PFSK-1 (cell line): ENCODE measurements around the gene ZNF277.

ENCODE experiments used
- FOXP2 ChIP-seq: optimal IDR thresholded peaks from 2 replicates; pipeline ENCODE3; 2011; ENCODE audit warnings: borderline replicate concordance, control low read depth, inconsistent platforms; ENCODE audit not compliant: insufficient read depth; ENCODE audit errors: extremely low read length, extremely low read depth
- POLR2AphosphoS5 ChIP-seq: IDR thresholded peaks from 2 replicates; pipeline ENCODE4 v1.6.1; 2012; ENCODE audit warnings: low read depth, mild to moderate bottlenecking, control low read depth, low read length, moderate library complexity
- SIN3A ChIP-seq: IDR thresholded peaks from 2 replicates; pipeline ENCODE4 v1.6.1; 2012; ENCODE audit warnings: mild to moderate bottlenecking, low read length, moderate library complexity, borderline replicate concordance; ENCODE audit not compliant: insufficient read depth
- TAF1 ChIP-seq: IDR thresholded peaks from 2 replicates; pipeline ENCODE4 v1.6.1; 2012; ENCODE audit warnings: low read length, control low read depth, borderline replicate concordance; ENCODE audit not compliant: insufficient read depth
- TF ChIP-seq, protein P1 (sequence below), 2 experiments: IDR thresholded peaks; 2 replicates each; pipeline versions ENCODE4 v1.6.1 to v1.8.0; 2011 to 2012; ENCODE audit warnings: low read depth in 2 of 2, low read length in 2 of 2, control low read depth in 1 of 2, inconsistent platforms in 1 of 2, mild to moderate bottlenecking in 1 of 2, moderate library complexity in 1 of 2; ENCODE audit not compliant: insufficient read depth in 1 of 2

The ZNF277 gene

DNA sequence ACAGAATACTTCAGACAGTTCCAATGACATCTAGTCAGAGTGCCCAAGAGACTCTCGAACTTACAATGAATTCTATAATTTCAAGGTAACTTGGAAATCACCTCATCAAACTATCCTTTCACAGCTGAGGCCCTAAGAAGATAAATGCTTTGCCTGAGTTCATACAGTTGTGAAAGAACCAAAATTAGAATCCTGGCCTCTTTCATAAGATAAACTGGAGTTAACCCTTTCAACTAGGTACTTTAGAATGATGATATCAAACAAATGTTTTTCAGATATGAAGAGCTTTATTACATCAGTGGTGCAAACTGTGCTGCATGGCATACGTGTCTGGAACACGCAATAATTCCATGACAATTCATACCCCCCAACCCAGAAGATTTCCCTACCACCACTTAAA, 18.2 kb upstream of the ZNF277 start:
- TF ChIP-seq TAF1, result no peak
- no peak for TF ChIP-seq POLR2AphosphoS5
- TF ChIP-seq SIN3A, result no peak
- TF ChIP-seq FOXP2, result no peak
- TF ChIP-seq, protein P1, sequence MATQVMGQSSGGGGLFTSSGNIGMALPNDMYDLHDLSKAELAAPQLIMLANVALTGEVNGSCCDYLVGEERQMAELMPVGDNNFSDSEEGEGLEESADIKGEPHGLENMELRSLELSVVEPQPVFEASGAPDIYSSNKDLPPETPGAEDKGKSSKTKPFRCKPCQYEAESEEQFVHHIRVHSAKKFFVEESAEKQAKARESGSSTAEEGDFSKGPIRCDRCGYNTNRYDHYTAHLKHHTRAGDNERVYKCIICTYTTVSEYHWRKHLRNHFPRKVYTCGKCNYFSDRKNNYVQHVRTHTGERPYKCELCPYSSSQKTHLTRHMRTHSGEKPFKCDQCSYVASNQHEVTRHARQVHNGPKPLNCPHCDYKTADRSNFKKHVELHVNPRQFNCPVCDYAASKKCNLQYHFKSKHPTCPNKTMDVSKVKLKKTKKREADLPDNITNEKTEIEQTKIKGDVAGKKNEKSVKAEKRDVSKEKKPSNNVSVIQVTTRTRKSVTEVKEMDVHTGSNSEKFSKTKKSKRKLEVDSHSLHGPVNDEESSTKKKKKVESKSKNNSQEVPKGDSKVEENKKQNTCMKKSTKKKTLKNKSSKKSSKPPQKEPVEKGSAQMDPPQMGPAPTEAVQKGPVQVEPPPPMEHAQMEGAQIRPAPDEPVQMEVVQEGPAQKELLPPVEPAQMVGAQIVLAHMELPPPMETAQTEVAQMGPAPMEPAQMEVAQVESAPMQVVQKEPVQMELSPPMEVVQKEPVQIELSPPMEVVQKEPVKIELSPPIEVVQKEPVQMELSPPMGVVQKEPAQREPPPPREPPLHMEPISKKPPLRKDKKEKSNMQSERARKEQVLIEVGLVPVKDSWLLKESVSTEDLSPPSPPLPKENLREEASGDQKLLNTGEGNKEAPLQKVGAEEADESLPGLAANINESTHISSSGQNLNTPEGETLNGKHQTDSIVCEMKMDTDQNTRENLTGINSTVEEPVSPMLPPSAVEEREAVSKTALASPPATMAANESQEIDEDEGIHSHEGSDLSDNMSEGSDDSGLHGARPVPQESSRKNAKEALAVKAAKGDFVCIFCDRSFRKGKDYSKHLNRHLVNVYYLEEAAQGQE (IDR thresholded peaks at IDR 0.05; ENCODE audit: insufficient read depth in 1 of 2, low read depth in 2 of 2, low read length in 2 of 2), result no peak

DNA sequence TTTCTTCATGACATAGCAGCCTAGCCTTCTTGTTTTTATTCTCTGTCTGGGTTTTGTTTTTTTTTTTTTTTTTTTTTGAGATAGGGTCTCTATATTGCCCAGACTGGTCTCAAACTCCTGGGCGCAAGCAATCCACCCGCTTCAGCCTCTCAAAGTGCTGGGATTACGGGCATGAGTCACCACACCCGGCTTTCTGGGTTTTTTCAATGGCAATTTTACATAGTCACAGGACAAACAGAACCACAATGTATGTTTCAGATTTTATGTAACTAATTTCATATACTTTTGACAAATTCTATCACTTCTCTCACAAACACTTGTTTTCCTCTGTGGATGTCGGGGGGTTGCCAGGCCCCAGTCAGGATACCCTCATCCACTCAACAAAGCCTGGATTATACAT, 16.8 kb upstream of the ZNF277 start:
- TF ChIP-seq POLR2AphosphoS5 (no peak), FOXP2 (no peak), SIN3A (no peak), TAF1 (no peak)
- TF ChIP-seq, protein P1 (IDR thresholded peaks at IDR 0.05; ENCODE audit: insufficient read depth in 1 of 2, low read depth in 2 of 2, low read length in 2 of 2), result no peak

DNA sequence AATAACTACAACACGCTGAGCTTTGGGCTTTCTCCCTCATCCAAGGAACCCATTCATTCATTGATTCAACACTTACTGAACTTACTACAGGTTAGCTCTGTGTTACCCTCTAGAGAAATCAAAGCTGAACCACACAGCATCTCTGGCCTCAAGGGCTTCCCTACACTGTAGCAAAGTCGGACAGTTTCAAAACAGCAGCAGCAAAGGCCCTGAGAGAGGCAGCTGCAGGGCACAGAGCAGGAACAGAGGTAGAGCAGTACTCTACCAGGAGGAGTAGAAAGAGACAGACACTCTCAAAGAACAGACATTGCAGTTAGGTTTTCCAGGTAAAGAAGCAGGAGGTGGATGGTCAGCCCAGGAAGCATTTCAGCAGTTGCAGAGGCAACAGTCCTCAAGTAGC, 16.4 kb upstream of the ZNF277 start:
- no peak for TF ChIP-seq POLR2AphosphoS5
- TF ChIP-seq FOXP2, result no peak

DNA sequence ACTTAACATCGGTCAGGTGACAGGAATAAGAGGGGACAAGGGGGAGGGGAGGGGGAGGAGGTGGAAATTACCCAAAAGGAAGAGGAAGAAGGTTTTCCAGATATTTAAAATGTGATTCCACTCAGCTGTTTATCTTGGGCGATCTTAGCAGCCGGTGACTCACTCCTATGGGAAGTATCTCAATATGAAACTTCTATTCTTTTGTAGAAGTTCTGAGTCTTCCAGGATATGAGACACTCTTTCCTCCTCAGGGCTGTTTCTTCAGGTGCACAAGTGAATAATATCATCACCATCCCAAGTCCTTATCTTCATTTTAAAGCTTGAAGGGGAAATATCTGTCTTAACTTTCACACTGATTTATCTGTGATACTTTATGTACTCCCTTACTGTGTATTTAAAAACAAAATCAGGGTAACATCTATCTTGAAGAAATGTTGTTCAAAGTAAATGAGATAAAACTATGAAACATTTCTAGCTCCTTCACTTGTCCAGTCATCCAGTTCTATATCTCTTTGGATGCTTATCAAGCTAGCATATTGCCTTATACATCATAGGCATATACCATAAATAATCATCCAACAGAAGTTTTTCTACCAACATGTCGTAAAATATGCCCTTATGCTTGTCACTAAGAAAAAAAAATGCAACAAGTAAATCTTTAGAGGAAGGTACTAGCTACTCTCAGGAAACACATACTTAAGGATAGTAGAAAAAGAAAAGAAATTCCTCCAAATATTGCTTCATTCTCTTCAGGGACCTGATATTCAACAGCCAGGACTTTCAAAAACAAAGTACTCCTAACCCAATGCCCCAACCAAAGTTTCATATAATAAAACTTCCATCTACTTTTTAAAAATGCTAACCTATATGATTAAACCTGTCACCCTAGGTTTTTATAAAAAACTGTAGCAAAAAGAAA, 14.0 kb upstream of the ZNF277 start:
- TF ChIP-seq SIN3A (peak; percentile 34; the same call in 1 of the 2 replicates), FOXP2 (no peak), POLR2AphosphoS5 (peak; percentile 49; the same call in 1 of the 2 replicates), TAF1 (0 out of 2 replicates have a peak, but pooled peaks have one; percentile 16)
- TF ChIP-seq, protein P1 (IDR thresholded peaks at IDR 0.05; ENCODE audit: insufficient read depth in 1 of 2, low read depth in 2 of 2, low read length in 2 of 2), result 0 out of 4 replicates have a peak, but pooled peaks of 1 of the 2 experiments have one; percentile 21

DNA sequence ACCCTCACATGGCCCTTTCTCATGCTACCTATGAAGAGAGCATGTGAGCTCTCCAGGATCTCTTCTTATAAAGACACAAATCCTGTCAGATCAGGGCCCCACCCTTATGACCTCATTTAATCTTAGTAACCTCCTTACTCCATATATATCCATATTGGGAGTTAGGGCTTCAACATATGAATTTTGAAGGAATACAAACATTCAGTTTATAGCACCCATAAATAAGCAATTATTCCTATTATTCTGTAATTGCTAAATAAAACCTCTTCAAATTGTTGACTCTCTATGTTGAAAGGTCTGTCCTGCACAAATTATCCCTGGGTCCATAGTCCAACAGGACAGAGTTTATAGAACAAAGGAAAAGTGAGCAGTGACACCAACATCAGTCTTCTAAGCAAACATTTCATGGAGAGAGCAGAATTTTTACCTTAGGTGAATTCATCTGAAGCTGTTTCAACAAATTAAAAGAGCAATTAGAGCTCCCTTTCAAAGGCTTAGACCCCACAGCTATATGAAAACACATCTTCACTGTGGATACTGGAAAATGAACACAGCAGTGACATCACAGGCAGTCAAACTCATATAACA, 12.5 kb upstream of the ZNF277 start:
- no peak for TF ChIP-seq FOXP2
- no peak for TF ChIP-seq POLR2AphosphoS5

DNA sequence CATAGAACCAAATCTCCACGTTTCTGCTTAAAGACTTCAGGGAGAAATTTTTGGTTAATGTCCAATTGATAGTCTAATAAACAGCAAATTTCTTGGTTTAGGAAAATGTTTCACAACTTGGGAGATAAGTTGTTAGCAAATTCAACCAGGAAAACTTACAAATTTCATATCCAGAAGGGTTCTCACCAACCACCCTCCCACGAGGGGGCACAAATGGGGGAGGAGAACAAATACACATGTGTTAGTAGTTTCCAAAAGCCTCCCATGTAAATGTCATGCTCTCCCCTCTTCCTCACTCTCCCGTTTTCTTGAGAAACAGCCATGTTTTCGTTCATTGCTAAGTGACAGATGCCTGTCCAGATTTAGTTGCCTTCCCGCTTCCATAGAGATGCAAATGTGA, 10.8 kb upstream of the ZNF277 start:
- no peak for TF ChIP-seq TAF1
- TF ChIP-seq FOXP2, result no peak
- no peak for TF ChIP-seq POLR2AphosphoS5
- TF ChIP-seq SIN3A, result no peak
- TF ChIP-seq, protein P1 (IDR thresholded peaks at IDR 0.05; ENCODE audit: insufficient read depth in 1 of 2, low read depth in 2 of 2, low read length in 2 of 2), result no peak
